Astrocyte of the spinal cord (primary cell): ENCODE results near the gene MIB2.

Source experiments
- DNase-seq: peaks from one replicate; pipeline ENCODE4 v3.0.0; 2011; ENCODE audit warnings: low read depth, low spot score
- H3K4me3 ChIP-seq: 2 replicates; pipeline ENCODE4 v1.5.1; 2011; ENCODE audit warnings: low read depth, mild to moderate bottlenecking, low read length, moderate library complexity
- in situ Hi-C: cut with HindIII; loops from 2 replicates; pipeline ENCODE4 v1.10.0; 2017; ENCODE audit warnings: low sequenced_read_pairs
- TF ChIP-seq, protein P1 (sequence below): IDR thresholded peaks from 2 replicates; pipeline ENCODE4 v1.5.1; 2012; ENCODE audit warnings: low read depth, mild to moderate bottlenecking, low read length, inconsistent platforms

The MIB2 gene

DNA sequence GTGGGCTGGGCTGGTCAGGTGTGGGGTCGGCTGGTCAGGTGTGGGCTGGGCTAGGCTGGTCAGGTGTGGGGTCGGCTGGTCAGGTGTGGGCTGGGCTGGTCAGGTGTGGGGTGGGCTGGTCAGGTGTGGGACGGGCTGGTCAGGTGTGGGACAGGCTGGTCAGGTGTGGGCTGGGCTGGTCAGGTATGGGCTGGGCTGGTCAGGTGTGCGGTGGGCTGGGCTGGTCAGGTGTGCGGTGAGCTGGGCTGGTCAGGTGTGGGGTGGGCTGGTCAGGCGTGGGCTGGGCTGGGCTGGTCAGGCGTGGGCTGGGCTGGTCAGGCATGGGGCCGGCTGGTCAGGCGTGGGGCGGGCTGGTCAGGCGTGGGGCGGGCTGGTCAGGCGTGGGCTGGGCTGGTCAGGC lies 9.1 kb upstream of the MIB2 start:
- no peak overlapping the region for H3K4me3 ChIP-seq
- DNase-seq = no peak
- in situ Hi-C loops = no loop called here
- TF ChIP-seq, protein P1, sequence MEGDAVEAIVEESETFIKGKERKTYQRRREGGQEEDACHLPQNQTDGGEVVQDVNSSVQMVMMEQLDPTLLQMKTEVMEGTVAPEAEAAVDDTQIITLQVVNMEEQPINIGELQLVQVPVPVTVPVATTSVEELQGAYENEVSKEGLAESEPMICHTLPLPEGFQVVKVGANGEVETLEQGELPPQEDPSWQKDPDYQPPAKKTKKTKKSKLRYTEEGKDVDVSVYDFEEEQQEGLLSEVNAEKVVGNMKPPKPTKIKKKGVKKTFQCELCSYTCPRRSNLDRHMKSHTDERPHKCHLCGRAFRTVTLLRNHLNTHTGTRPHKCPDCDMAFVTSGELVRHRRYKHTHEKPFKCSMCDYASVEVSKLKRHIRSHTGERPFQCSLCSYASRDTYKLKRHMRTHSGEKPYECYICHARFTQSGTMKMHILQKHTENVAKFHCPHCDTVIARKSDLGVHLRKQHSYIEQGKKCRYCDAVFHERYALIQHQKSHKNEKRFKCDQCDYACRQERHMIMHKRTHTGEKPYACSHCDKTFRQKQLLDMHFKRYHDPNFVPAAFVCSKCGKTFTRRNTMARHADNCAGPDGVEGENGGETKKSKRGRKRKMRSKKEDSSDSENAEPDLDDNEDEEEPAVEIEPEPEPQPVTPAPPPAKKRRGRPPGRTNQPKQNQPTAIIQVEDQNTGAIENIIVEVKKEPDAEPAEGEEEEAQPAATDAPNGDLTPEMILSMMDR = no peak

DNA sequence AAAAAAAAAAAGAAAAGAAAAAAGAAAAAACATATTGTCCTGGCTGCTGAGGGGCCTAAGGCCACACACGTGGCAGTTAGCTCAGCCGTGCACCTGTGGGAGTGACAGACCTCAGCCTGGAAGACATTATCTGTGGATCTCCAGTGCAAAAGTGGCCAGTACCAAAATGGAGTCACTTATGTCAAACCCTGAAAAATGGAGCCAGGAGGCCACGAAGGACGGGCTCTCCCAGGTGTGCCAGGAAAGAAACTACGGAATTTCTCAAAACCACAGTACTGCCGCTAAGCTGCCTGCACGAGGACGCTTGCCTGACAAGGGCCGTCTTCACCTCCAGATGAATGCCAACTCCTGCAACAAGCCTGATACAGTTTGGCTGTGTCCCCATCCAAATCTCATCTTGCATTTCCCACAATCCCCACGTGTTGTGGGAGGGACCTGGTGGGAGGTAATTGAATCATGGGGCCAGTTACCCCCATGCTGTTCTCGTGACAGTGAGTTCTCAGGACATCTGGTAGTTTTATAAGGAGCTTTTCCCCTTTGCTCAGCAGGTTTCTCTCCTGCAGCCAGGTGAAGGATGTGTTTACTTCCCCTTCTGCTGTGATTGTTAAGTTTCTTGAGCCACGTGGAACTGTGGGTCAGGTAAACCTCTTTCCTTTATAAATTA lies 5.3 kb upstream of the MIB2 start:
- DNase-seq = no peak
- H3K4me3 ChIP-seq = no peak overlapping the region
- TF ChIP-seq, protein P1 = no peak
- in situ Hi-C loops = no loop called here

DNA sequence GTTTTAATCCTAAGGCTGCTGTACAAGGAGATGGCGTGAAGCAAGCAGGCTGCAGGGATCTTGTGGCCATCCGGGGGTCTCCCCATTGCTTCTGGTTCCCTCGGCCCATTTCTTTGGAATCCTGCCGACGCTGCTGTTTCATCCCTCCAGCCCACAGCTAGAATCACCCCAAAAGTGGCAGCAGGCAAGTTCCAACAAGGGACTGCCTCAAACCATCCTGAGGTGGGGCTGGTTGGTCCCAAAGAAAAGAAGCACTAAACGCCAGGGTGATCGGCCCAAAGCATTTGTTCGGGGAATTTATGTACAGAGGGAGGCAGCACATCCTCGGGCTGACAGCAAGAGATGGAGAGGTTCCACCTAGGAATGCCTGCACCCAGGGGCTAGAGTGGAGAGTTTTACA lies 4.5 kb upstream of the MIB2 start:
- TF ChIP-seq, protein P1 = no peak
- no peak overlapping the region for H3K4me3 ChIP-seq
- in situ Hi-C loops = no loop called here
- no peak for DNase-seq

DNA sequence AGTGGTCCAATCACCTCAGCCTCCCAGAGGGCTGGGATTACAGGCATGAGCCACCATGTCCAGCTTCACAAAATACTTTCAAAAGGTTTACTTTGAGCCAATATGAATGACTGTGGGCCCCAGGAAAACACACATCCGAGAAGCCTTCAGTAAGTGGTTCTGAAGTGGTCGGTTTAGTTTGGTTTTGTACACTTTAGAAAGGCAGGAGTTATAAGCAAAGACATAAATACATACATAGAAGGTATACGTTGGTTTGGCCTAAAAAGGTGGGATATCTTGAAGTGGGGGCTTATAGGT lies 3.2 kb upstream of the MIB2 start:
- in situ Hi-C loops = no loop called here
- no peak overlapping the region for H3K4me3 ChIP-seq
- TF ChIP-seq, protein P1 = no peak
- no peak for DNase-seq

DNA sequence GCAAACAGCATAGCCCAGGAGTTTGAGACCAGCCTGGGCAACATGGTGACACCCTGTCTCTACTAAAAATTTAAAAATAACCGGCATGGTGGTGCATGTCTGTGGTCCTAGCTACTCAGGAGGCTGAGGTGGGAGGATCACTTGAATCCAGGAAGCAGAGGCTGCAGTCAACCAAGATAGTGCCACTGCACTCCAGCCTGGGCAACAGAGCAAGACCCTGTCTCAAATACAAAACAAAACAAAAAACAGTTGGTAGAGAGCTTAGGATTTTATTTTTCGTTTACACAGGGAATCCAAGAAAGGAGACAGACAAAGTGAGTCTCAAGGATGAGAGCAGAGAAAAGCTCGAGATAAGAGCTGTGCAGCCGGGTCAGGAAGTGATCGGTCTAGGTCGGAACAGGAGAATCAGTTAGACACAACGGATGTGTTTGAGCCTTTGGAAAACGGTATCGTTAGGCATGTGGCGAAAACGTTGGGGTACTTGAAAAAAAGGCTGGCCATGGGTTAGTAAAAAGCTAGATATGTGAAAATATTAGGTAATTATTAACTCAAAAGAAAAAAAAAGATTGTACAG lies 1.7 kb upstream of the MIB2 start:
- H3K4me3 ChIP-seq = peak overlapping the region; percentile 90
- in situ Hi-C loops = no loop called here
- TF ChIP-seq, protein P1 = no peak
- DNase-seq = no peak

DNA sequence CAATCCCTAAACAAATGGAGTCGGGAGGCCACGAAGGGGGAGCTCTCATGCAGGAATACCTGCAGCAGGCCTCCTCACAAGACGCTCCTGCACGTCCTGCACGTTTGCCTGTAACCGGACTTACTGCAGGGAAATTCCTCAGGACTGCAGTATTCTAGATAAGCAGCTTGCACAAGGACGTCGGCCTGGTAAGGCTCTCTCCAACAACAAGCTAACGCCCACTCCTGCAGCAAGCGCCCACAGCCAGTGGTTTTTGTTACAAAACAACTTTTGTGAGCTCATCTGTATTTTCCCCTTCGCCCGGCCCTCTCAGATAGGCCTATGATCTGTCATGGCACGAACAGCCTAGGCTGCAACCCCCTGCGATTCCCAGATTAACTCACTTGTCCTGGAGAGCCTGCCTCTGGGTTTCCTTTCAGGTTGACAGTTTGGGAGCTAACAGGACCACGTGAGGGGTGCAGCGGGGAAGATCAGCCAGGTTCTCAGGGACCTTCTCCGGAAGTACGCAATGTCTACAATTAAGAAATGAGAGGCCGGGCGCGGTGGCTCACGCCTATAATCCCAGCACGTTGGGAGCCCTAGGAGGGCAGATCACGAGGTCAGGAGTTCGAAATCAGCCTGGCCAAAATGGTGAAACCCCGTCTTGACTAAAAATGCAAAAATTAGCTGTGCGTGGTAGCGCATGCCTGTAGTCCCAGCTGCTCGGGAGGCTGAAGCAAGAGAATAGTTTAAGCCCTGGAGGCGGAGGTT lies 921 bp upstream of the MIB2 start:
- peak overlapping the region; percentile 90 for H3K4me3 ChIP-seq
- in situ Hi-C loops = no loop called here
- TF ChIP-seq, protein P1 = no peak
- peak; percentile 23 for DNase-seq
